ENCODE results near the gene LARP1.
A peak's percentile ranks its signal among the peaks of the same experiment; 100 is the strongest.

Gene LARP1

DNA sequence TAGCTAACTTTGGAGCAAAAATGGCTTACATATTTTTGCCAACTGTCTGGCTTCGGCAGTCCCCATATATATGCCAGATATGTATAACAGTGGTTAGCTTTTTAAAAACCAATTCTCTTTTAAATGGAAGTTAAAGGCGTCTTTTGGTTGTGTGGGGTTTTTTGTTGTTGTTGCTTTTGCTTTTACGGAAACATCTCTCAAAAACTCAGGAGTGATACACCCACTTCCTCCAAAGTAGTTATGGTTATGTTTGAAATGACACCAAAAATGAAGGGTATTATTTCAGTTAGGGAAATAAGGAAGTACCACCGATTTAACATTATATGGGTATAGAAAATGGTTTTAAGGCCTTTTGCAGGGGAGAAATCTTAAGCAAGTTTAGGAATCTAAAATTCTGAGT lies 105.6 kb downstream of the LARP1 start:
- DNase-seq: no peak

DNA sequence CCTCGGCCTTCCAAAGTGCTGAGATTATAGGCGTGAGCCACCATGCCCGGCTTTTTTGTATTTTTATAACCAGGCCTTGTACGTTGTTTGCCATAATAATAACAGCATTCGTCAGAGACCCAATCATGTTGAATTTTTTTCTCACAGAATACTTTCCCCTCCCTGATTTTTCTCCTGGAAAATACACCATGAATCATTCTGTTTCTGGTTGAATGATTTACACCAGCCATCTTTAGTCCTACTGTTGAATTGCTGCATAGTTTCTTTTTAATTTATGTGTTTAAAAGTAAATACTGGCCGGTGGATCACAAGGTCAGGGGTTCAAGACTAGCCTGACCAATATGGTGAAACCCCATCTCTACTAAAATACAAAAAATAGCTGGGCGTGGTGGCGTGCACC lies 106.8 kb downstream of the LARP1 start:
- DNase-seq: peak; percentile 60

DNA sequence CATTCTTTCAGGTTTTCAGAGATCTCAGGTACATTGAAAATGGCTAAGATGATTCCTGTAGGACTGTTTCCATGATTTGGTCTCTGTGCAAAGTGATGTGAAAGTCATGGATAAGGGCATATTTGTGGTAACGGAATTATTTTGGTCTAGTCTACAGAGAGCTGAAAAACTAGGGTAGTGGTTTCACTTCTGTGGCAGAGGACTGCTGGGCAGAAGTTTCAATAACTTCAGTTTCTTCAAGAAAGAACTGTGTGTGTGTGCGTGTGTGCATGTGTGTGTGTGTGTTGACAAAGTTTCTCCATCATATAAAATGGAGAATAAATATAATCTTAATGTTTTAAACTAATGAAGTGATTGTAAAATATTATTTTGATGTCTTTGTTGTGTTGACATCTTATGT lies 107.6 kb downstream of the LARP1 start:
- no peak for DNase-seq

DNA sequence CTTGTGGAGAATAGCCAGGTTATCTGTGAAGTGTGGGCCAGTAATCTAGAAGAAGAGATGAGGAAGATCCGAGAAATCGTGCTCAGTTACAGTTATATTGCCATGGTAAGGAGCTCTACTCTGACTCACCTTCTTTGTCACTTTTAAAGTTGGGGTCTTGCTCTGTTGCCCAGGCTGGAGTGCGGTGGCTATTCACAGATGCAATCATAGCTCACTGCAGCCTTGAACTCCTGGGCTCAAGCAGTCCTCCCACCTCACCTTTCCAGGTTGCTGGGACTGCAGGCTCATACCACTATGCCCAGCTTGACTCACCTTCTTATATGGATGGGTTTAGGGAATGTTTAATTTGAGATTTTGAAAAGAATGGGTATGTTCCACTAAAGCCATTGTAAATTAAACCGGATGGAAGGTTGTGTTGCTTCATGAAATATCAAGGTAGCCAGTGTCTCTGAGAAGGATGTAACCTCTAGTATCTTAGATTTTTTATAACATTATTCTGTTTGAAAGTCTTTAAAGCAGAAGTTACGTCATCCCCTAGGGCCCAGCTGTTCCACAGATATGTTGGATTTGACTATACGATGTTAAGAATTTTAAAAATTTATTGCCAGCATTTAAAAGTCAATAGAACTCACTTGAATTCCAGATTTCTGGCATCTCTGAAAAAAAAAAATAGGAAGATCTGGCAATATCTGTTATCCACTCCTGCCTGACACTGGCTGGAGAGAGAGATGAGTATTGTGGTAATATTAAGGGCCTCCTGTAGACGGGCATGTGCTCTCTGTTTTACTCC lies 108.3 kb downstream of the LARP1 start:
- DNase-seq: no peak

DNA sequence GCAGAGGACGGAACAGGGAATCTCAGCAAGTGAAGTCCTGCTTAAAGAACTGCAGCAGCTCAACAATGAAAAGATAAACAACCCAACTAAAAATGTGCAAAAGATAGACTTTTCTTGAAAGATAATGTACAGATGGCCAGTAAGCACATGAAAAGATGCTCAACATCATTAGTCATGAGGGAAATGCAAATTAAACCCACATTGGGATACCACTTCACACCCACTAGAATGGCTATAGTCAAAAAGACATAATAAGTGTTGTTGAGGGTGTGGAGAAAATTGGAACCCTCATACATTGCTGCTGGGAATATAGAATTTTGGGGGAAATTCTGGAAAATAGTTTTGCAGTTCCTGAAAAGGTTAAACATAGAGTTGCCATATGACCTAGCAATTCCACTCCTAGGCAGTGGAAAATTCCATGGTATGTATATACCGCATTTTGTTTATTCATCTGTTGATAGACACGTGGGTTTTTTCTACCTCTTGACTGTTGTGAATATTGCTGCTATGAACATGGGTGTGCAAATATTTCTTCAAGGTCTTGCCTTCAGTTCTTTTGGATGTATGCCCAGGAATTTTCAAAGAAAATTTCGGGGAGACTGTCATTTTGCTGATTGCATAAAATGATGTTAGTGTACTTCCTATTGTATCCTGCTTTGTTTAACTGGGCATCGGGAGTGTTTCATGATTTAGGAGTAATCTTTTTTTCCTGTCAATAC lies 110.4 kb downstream of the LARP1 start:
- no peak for DNase-seq

DNA sequence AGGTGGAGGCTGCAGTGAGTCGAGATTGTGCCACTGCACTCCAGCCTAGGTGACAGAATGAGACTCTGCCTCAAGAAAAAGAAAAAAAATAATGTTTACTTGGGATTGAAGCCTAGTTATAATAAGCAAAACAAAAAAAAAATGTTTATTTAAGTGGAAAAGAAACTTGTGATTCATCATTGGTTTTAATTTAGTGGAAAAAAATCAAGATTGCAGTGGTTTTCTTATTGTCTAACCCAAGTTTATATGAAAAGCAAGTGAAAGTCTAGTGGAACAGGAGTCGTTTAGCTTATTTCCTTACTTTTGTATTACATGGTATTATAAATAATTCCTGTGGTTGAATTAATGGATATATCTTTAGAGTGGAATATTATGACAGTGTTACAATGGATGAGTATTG lies 111.7 kb downstream of the LARP1 start:
- no peak for DNase-seq

Data from kidney glomerular epithelial cell (primary cell).